Tibial nerve (tissue), 4 donors: Measurements from ENCODE around the gene MSRB1. TPM values are rescaled to one million over a fixed set of nuclear protein-coding genes. Genes with fewer than 3 reads are reported as not detected.

Experiments used
- DNase-seq, 2 donors: peaks; one replicate each; pipeline ENCODE4 v3.0.0-alpha.2; 2019; ENCODE audit warnings: low spot score in 2 of 2
- H3K27ac ChIP-seq, 4 donors: fragments of 200-600 bp; sonication (generic) in 3 of 4; one replicate each; pipeline ENCODE4 v1.5.1; 2017 to 2019; ENCODE audit warnings: mild to moderate bottlenecking in 1 of 4
- H3K27me3 ChIP-seq, 2 donors: fragments of 200-600 bp; sonication (generic) in 1 of 2; one replicate each; pipeline versions ENCODE4 v1.5.1 to v1.6.0; 2017 to 2019
- H3K36me3 ChIP-seq, 3 donors: fragments of 200-600 bp; sonication (generic); one replicate each; pipeline ENCODE4 v1.5.1; 2018 to 2019
- H3K4me1 ChIP-seq, 4 donors: fragments of 200-600 bp; sonication (generic) in 3 of 4; one replicate each; pipeline ENCODE4 v1.5.1; 2017 to 2019
- H3K4me3 ChIP-seq, 4 donors: fragments of 200-600 bp; sonication (generic) in 3 of 4; one replicate each; pipeline ENCODE4 v1.5.1; 2017 to 2019; ENCODE audit warnings: mild to moderate bottlenecking in 1 of 4, moderate library complexity in 1 of 4
- H3K9me3 ChIP-seq, 4 donors: fragments of 200-600 bp; sonication (generic) in 3 of 4; one replicate each; pipeline ENCODE4 v1.5.1; 2017 to 2019
- CTCF ChIP-seq, 5 experiments: fragments of 200-600 bp in 3 of 5; fragments of 450-650 bp in 2 of 5; sonication (generic) in 3 of 5; IDR thresholded peaks; one replicate each; pipeline ENCODE4 v1.5.1; 2016 to 2019; ENCODE audit warnings: antibody characterized with exemption in 5 of 5, mild to moderate bottlenecking in 3 of 5, moderate library complexity in 2 of 5
- EP300 ChIP-seq, 2 donors: sonication (generic); formaldehyde crosslinking; IDR thresholded peaks; one replicate each; pipeline ENCODE4 v1.6.1; 2017; ENCODE audit warnings: antibody characterized with exemption in 2 of 2, mild to moderate bottlenecking in 1 of 2
- POLR2A ChIP-seq, 2 donors: fragments of 450-650 bp; IDR thresholded peaks; one replicate each; pipeline ENCODE4 v1.6.1; 2017; ENCODE audit warnings: antibody characterized with exemption in 2 of 2, mild to moderate bottlenecking in 2 of 2, moderate library complexity in 2 of 2
- WGBS, 2 donors: methylation state at CpG; one replicate each; pipeline ENCODE4 v1.1.5; 2018; 5-methylcytosine and 5-hydroxymethylcytosine counted together
- total RNA-seq, 4 donors: library from RNA; depleted of rRNA; stranded (reverse); fragments of >200 nt; gene quantifications; one replicate each; pipeline ENCODE4 v1.1.0, GENCODE V29; 2016

The MSRB1 gene
- total RNA-seq, 4 donors from 2014 or later = 22.5 to 46.1 (median 30.3) TPM

- no peaks in the 10 kb centered on the region for H3K9me3 ChIP-seq
- no peak overlapping the region for H3K4me3 ChIP-seq
- no peak for DNase-seq
- WGBS, 2 donors = 72 to 74% methylated on average over 12 to 13 of the region's 19 CpGs
- H3K27ac ChIP-seq = no peak overlapping the region
- TF ChIP-seq POLR2A (IDR thresholded peaks at IDR 0.05) (no peak), CTCF (IDR thresholded peaks at IDR 0.05) (no peak), EP300 (IDR thresholded peaks at IDR 0.05) (no peak)
- peaks cover 0 to 12% of the 10 kb centered on the region in 2 donors for H3K27me3 ChIP-seq
- H3K4me1 ChIP-seq = peaks cover 0 to 12% (median 4%) of the 10 kb centered on the region in 4 donors
- H3K36me3 ChIP-seq = peaks cover 0 to 6% (median 0%) of the 10 kb centered on the region in 3 donors
Measured at GRCh38 chr16:1932050-1933028, 10.7 kb downstream of the MSRB1 start.

- no peaks in the 10 kb centered on the region for H3K9me3 ChIP-seq
- 77% methylated on average over 6 to 10 of the region's 10 CpGs for WGBS, 2 donors
- DNase-seq = no peak
- no peak overlapping the region for H3K4me3 ChIP-seq
- TF ChIP-seq POLR2A (IDR thresholded peaks at IDR 0.05) (no peak), EP300 (IDR thresholded peaks at IDR 0.05) (no peak), CTCF (IDR thresholded peaks at IDR 0.05) (no peak)
- no peak overlapping the region for H3K27ac ChIP-seq
- peaks cover 0 to 12% (median 4%) of the 10 kb centered on the region in 4 donors for H3K4me1 ChIP-seq
- H3K27me3 ChIP-seq = peaks cover 0 to 12% of the 10 kb centered on the region in 2 donors
- H3K36me3 ChIP-seq = no peaks in the 10 kb centered on the region
Measured at GRCh38 chr16:1930338-1930720, 12.7 kb downstream of the MSRB1 start.

GRCh38 chr16:1929578-1930337, 13.2 kb downstream of the MSRB1 start:
- Histone ChIP-seq H3K27ac (peak overlapping the region; percentile 22 to 86 (median 79)), H3K27me3 (peaks cover 0 to 13% of the 10 kb centered on the region in 2 donors), H3K36me3 (no peaks in the 10 kb centered on the region), H3K4me3 (peak overlapping the region; percentile 55 to 83 (median 74)), H3K9me3 (no peaks in the 10 kb centered on the region), H3K4me1 (peaks cover 0 to 12% (median 4%) of the 10 kb centered on the region in 4 donors)
- peak; percentile 78 to 83 for DNase-seq
- no peak for TF ChIP-seq EP300 (IDR thresholded peaks at IDR 0.05)
- TF ChIP-seq CTCF (IDR thresholded peaks at IDR 0.05) = peak; percentile 100
- no peak for TF ChIP-seq POLR2A (IDR thresholded peaks at IDR 0.05)
- 5 to 16% methylated on average over 29 to 55 of the region's 70 CpGs for WGBS, 2 donors

GRCh38 chr16:1929105-1929504, 13.9 kb downstream of the MSRB1 start:
- no peaks in the 10 kb centered on the region for H3K36me3 ChIP-seq
- peak overlapping the region; percentile 55 to 83 (median 74) for H3K4me3 ChIP-seq
- peaks cover 0 to 12% (median 4%) of the 10 kb centered on the region in 4 donors for H3K4me1 ChIP-seq
- WGBS, 2 donors = 11 to 16% methylated on average over 9 of the region's 11 CpGs
- H3K27me3 ChIP-seq = peaks cover 0 to 19% of the 10 kb centered on the region in 2 donors
- peak overlapping the region; percentile 22 to 86 (median 79) for H3K27ac ChIP-seq
- H3K9me3 ChIP-seq = no peaks in the 10 kb centered on the region
- TF ChIP-seq CTCF (IDR thresholded peaks at IDR 0.05) = no peak
- no peak for TF ChIP-seq POLR2A (IDR thresholded peaks at IDR 0.05)
- no peak for TF ChIP-seq EP300 (IDR thresholded peaks at IDR 0.05)
- DNase-seq = no peak
